Esophagus mucosa (tissue), 1 donor: ENCODE data around the gene BBIP1. TPM values are rescaled to one million over a fixed set of nuclear protein-coding genes. Genes with fewer than 3 reads are reported as not detected.
"Not testable (repeated sequence)": the region's sequence is repeated elsewhere in the genome, so short reads cannot be mapped to it uniquely, and the experiment has no call there.

Experiments
- ATAC-seq: fragments of 200-7000 bp; cut with Tn5 transposase; one replicate; pipeline ENCODE4 v1.9.1; 2020
- total RNA-seq: library from RNA; stranded (reverse); gene quantifications from one replicate; pipeline ENCODE4 v1.2.4, GENCODE V29; 2023
- donor health status: DM: yes; HTN: yes; CAD: no.

The BBIP1 gene
- total RNA-seq, 1 donor from 2014 or later = 12.6 TPM

DNA sequence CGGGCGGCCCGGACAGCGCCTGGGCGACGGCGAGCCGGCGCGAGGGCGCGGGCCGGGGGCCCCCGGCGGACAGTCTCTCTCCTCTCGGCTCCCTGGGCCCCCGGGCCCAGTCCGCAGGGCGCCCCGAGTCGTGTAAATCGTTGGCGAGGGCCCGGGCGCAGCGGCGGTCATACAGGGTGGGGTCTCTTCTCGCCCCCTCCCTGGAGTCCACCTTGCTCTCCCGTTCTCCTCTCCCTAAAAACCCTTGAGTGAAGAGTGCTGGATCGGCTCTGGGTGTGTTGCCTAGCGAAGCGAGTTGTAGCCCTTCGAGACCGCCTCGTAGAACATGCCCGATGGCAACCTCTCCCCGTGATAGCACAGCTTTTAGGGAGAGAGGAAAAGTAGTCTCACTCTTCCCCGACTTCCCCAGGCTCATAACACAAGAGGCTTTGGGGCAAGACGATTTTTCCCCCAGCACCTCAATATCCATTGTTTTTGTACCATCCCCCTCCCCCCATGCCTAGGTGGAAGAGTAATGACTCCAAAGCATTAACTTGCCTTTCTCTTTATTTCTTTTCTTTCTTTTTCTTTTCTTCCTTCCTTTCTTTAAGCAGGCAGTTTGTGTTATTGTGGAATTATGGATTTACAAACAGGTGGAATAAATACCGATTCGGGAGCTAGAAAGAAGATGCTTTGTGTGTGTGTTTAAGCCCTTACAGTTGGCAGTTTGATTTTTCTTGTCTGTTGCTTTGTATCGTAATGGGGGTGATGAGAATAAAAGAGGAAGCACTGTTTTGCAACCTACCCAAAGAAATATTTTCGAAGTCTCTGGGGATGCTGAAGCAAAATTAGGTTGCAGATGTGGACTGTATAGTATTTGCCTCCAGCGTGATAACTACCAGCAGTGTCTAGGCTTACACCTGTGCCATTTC is 1.2 kb upstream of the BBIP1 start:
- ATAC-seq = no peak

- peak; percentile 60 for ATAC-seq
These were observed 460 bp upstream of the BBIP1 start, which contains the start of gene SHOC2 for GRCh38 chr10:110919349-110919931. TSS of gene SHOC2 (plus strand) at chr10:110919604. CDS start at chr10:110964359, 44,755 bp downstream.

GRCh38 chr10:110918269-110918642 is 724 bp downstream of the BBIP1 start:
- ATAC-seq = no peak

DNA sequence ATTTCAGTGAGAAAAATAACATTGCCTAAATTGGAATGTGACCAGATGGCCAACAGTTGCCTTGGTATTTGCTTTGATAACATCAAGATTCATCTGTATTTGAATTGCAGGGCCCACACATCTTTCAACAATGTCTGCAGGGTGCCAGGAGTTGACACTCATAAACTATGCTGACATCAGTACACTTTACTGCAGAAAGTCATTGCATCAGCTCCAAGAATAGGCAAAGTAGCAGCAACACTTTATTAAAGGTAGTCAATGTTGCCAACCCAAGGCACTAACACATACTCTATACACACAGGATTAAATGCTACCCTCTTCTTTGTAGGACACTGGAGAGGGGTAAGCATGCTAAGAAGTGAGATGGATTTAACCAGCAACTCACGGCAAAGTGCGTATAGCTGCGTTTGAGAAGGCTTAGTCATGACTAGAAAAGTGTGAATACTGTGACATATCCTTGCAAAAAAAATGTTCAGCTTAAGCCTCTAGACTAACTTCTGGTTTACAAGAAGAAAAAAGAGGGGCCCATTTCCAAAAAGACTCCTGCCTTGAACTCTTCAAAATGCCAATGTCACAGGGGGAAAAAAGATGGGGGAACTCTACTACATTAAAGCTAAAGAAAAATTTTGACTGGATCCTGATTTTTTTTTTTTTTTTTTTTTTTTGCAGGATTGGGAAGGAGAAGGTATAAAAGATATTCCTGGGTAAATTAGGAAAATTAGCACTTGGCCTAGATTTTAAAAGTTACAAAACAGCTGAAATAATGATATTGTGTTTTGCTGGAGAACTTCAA is 2.2 kb downstream of the BBIP1 start:
- ATAC-seq = no peak

DNA sequence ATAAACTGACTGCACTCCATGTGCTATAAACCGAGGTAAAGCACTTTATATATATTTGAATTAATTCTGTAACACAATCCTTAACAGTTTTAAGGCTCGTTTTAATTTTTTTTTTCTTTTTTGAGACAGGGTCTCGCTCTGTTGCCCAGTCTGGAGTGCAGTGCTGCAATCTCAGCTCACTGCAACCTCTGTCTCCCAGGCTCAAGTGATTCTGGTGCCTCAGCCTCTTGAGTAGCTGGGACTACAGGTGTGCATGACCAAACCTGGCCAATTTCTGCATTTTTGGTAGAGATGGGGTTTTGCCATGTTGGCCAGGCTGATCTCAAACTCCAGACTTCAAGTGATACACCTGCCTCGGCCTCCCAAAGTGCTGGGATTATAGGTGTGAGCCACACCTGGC is 3.4 kb downstream of the BBIP1 start:
- ATAC-seq = not testable (repeated sequence)

DNA sequence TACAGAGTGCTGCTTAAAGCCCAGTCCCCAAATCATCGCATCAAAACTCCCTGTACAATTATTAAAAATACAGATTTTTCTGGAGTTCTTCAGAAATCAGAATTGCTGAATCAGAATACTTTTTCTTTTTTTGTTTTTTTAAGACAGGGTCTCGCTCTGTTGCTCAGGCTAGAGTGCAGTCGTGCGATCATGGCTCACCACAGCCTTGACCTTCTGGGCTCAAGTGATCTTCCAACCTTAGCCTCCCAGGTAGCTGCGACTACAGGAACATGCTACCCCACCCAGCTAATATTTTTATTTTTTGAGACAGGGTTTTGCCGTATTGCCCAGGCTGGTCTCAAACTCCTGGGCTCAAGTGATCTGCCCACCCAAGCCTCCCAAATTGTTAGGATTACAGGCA is 3.9 kb downstream of the BBIP1 start:
- ATAC-seq = no peak

DNA sequence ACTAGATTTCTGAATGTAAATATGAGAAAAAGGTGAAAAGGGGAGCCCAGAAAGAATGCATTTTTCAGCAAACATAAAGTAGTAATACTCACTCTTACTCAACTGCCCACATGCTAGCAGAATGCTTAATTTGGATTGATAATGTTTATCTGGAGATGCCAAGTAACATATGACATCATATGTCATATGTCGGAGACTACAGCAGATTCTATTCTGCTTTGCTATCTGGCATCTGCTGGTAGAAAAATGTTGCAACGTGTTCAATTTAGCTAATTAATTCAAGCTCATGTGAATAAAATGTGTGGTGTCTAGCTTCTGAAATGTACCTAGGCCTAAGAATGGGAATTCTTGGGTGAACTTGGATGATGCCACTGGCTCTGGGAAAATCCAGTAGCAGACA is 4.5 kb downstream of the BBIP1 start:
- ATAC-seq = no peak

DNA sequence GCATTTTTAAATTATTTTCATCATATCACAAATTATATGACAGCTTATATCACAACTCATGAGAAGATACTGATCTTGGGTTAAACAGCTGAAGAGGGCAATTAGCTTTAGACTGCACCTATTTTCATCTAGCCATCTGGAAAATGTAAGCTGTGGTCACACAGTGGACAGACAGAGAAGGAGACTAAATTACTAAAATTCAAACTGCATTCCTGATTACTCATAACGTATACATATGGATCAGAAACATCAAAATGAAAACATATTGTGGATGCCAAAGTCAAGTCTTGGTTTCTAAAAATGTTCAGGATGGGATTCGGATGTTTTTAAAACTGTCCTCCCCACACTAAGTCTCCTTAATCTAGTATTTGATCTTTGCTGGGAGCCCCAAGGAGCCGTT is 6.6 kb downstream of the BBIP1 start:
- no peak for ATAC-seq

GRCh38 chr10:110910138-110910537 is 8.8 kb downstream of the BBIP1 start:
- ATAC-seq = no peak

DNA sequence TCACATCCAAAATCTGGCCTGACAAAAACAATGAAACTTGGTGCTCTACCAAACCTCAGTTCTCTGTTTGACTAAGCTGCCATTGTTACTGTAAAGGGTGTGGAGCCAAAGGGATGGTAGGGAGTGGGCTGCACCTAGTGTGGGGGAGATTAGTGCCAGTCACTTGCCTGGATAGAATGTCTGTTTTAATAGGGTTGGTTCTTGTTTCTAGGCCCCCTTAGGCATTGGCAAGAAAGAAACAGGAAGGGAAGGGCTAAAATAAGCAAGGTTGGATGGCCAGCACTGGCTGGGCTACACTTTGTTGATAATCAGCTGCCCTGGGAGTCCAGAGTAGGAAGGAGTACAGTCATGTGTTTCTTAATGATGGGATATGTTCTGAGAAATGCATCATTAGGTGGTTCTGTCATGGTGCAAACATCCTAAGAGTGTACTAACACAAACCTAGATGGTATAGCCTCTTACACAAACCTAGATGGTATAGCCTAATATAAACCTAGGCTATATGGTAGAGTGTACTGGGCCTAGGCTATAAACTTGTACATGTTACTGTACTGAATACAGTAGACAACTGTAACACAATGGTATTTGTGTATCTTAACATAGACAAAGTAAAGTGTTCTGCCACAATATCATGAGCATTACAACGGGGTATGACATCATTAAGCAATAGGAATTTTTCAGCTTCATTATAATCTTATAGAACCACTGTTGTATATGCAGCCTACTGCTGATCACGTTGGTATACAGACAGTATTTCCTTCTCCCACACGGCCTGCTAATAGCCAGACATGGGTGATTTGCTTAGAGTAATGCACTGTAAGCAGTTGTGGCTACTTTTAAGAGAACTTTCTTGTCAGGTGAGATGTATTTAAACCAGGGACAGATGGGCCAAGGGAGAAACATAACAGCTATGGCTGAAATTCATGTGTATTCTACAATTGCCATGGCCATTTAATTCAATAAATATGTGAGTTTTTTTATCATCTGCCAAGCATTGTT is 15.4 kb downstream of the BBIP1 start:
- peak; percentile 31 for ATAC-seq

DNA sequence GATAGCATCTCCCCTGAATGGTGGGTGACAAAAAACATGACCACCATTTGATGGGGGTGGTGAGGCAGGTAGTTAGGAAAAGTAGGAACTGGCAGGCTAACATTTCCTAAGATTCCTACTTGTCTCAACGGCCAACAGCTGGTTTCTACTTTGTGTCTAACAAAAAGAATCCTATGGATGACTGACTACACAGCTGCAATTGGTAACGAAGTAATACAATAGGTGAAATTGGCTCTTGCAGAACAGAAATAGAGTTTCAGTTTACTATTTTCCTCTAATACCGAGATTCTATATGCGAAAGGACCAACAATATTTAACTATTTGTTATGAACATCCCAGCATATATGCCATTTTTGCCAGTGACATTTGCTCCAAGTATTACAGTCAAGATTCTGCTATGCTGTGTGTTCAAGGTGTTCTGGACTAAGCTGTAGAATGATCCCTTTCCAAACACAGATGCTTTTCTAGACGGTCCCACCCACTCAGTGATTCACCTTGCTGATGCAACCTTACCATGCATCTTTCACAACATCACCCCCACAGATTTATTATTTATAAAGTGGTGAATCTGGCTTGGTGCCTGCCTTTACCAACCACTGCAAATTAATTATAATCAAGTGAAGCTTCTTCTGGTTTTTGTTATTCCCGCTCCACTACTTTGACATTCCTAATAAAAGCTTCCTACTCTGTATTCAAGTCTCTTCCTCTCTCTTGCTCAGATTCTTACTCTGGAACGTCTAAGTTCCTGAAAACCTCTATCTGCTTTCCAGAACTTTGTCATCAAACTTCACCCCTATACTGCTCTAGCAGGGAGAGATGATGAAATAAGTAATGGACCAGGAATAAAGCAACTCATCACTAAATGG is 16.8 kb downstream of the BBIP1 start:
- peak; percentile 96 for ATAC-seq

GRCh38 chr10:110900983-110901382 is 18.0 kb downstream of the BBIP1 start:
- no peak for ATAC-seq

DNA sequence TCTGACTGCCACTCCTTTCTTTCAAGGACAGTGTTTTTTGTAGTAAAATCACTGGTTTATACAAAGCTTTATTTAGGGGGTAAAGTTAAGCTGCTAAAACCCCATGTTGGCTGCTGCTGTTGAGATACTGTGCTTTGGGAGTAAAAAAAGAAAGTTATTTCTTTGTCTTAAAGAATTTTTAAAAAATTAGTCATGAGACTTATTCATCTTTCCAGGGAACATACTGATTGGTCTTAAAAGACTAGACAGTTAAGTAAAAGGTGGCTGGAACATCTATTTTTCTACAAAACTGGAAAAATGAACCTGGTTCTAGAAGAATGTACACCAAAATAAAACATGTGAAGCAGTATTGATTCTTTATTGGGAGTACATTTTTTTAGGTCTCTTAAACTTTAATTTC is 20.6 kb downstream of the BBIP1 start:
- no peak for ATAC-seq

- no peak for ATAC-seq
These were observed 21.8 kb downstream of the BBIP1 start for GRCh38 chr10:110897184-110897583.

DNA sequence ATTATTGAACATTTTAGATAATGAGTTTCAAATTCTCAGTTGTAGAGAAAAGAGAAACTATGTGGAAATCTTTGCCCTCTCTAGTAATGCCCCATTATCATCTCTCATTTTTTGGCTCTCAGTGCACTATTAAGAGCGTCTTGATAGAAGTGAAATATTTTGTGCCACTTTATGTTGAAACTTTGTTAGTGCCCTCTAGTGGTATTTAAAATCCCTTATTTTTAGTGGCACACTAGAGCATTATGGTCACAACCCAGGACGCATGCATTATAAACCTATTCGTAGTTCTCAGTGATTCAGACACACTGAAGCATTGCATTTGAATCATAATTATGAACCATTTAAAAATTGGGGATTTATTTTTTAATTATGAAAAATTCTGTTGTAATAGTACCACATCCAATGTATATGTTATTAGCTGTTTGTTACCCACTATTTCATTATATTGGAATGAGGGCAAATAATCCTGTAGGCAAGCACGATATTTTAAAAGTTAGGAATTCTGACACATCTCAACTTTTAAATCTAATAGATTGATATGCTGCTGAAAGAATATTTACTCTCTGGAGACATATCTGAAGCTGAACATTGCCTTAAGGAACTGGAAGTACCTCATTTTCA is 25.3 kb downstream of the BBIP1 start:
- peak; percentile 84 for ATAC-seq

DNA sequence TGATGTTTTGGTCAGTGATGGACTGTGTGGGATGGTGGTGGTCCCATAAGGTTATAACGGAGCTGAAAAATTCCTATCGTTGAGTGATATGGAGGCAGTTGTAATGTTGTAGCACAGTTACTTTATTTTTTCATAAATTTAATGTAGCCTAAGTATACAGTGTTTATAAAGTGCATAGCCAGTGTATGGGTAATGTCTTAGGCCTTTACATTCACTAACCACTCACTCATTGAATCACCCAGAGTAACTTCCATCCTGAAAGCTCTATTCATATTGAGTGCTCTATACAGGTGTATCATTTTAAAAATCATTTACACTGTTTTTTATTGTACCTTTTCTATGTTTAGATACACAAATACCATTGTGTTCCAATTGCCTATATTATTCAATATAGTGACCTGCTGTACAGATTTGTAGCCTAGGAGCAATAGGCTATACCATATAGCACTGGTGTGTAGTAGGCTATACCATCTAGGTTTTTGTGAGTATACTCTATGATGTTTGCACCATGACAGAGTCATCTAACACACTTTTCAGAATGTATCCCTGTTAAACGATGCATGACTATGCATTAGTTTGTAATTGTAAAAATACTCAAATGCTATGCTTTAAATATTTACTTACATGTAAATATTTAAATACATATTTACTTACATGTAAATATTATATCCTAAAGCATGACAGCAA is 26.2 kb downstream of the BBIP1 start:
- ATAC-seq = no peak

DNA sequence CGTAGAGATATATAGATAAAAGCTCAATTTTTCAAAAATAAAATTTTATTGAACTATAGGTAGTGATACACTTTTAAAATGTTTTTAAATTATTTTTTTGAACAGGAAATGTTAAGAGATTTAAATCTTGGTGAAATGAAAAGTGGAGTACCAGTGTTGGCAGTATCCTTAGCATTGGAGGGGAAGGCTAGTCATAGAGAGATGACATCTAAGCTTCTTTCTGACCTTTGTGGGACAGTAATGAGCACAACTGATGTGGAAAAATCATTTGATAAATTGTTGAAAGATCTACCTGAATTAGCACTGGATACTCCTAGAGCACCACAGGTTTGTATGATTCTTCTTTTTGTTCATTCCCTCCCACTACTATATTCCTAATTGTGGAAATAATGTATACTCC is 31.4 kb downstream of the BBIP1 start:
- ATAC-seq = no peak

DNA sequence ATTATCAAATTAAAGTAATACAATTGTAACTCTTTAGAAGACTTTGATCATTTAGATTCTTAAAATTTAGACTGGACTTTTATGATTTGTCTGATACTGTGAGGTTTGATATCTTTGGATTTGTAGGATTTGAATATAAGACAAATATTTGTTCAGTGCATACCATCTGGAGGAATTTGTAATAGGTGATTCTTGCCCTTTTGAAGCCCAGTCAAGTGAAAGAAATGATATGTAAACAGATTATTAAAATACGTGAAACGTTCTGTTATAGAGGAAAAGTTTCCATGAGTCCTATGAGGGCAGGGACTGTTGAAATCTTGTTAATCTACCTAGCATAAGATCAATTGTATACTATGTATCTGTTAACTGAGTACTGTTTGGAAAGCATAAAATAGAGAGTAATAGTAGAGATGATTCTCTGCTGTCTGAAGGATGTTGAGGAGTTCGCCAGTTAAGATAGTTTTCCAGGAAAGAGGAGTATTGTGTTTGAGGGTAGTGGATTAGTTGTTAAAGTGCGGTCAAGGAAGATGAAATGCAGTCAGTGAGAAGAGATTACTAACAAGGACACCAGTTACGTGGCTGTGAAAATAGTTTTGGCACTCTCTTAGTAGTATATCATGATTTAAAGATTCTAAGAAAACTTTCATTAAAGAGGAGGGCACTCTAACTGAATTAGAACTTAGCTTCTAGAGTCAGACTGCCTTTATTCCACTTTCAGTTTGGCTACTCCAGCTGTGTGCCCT is 32.9 kb downstream of the BBIP1 start:
- no peak for ATAC-seq

DNA sequence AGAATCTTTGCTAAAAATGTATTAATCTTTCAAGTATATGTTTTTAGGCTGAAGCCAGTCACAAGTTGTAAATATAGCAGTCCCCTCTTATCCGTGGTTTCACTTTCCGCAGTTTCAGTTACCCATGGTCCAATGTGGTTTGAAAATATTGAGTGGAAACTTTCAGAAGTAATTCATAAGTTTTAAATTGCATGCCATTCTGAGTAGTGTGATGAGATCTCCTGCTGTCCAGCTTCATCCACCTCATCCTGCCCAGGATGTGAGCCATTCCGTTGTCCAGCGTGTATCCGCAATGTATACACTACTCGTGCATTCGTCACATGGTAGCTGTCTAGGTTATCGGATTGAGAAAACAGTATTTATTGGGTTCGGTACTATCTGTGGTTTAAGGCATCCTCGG is 35.1 kb downstream of the BBIP1 start:
- no peak for ATAC-seq
